Suprapubic skin (tissue), 4 donors: Measurements from ENCODE around the gene GJB3. TPM values are rescaled to one million over a fixed set of nuclear protein-coding genes. Genes with fewer than 3 reads are reported as not detected.
A peak's percentile ranks its signal among the peaks of the same experiment; 100 is the strongest.

ENCODE experiments used
- DNase-seq, 2 donors: peaks; one replicate each; pipeline ENCODE4 v3.0.0-alpha.2; 2019; ENCODE audit warnings: low spot score in 2 of 2
- H3K27ac ChIP-seq: fragments of 200-600 bp; sonication (generic); one replicate; pipeline ENCODE4 v1.5.1; 2019
- H3K27me3 ChIP-seq: fragments of 200-600 bp; sonication (generic); one replicate; pipeline ENCODE4 v1.5.1; 2019
- H3K36me3 ChIP-seq: fragments of 200-600 bp; sonication (generic); one replicate; pipeline ENCODE4 v1.5.1; 2019
- H3K4me1 ChIP-seq: fragments of 200-600 bp; sonication (generic); one replicate; pipeline ENCODE4 v1.5.1; 2019
- H3K4me3 ChIP-seq: fragments of 200-600 bp; sonication (generic); one replicate; pipeline ENCODE4 v1.5.1; 2019; ENCODE audit warnings: mild to moderate bottlenecking
- H3K9me3 ChIP-seq: fragments of 200-600 bp; sonication (generic); one replicate; pipeline ENCODE4 v1.5.1; 2019
- CTCF ChIP-seq, 2 donors: fragments of 200-600 bp in 1 of 2; fragments of 450-650 bp in 1 of 2; sonication (generic) in 1 of 2; IDR thresholded peaks; one replicate each; pipeline ENCODE4 v1.5.1; 2016 to 2019; ENCODE audit warnings: antibody characterized with exemption in 2 of 2, mild to moderate bottlenecking in 1 of 2, moderate library complexity in 1 of 2
- EP300 ChIP-seq: sonication (generic); formaldehyde crosslinking; IDR thresholded peaks from one replicate; pipeline ENCODE4 v1.6.1; 2017; ENCODE audit warnings: antibody characterized with exemption
- POLR2A ChIP-seq, 2 donors: fragments of 450-650 bp; IDR thresholded peaks; one replicate each; pipeline ENCODE4 v1.6.1; 2017; ENCODE audit warnings: antibody characterized with exemption in 2 of 2, mild to moderate bottlenecking in 2 of 2, moderate library complexity in 2 of 2
- POLR2AphosphoS5 ChIP-seq, 3 donors: sonication (generic); formaldehyde crosslinking; IDR thresholded peaks; one replicate each; pipeline ENCODE4 v1.6.1; 2017; ENCODE audit warnings: antibody characterized with exemption in 3 of 3
- whole genome bisulfite sequencing: methylation state at CpG from one replicate; pipeline ENCODE4 v1.1.5; 2018; 5-methylcytosine and 5-hydroxymethylcytosine counted together
- total RNA-seq, 4 donors: library from RNA; depleted of rRNA; stranded (reverse); fragments of >200 nt; gene quantifications; one replicate each; pipeline ENCODE4 v1.1.0, GENCODE V29; 2016

Gene GJB3
- total RNA-seq, 4 donors from 2014 or later = 76.0 to 268 (median 186) TPM

- Histone ChIP-seq H3K4me3 (no peak overlapping the region), H3K27me3 (peaks cover 2% of the 10 kb centered on the region), H3K36me3 (no peaks in the 10 kb centered on the region), H3K9me3 (no peaks in the 10 kb centered on the region), H3K4me1 (peaks cover 4% of the 10 kb centered on the region), H3K27ac (no peak overlapping the region)
- no peak for TF ChIP-seq EP300
- TF ChIP-seq POLR2AphosphoS5 (IDR thresholded peaks at IDR 0.05) = no peak
- TF ChIP-seq POLR2A (IDR thresholded peaks at IDR 0.05) = no peak
- TF ChIP-seq CTCF (IDR thresholded peaks at IDR 0.05) = peak; percentile 50 to 98
- 15% methylated on average over 12 of the region's 16 CpGs for WGBS
- no peak for DNase-seq
Measured at GRCh38 chr1:34742667-34743270, 38.2 kb upstream of the GJB3 start.

GRCh38 chr1:34743775-34744174 lies 37.2 kb upstream of the GJB3 start:
- H3K4me1 ChIP-seq = peaks cover 4% of the 10 kb centered on the region
- H3K36me3 ChIP-seq = no peaks in the 10 kb centered on the region
- DNase-seq = no peak
- no peaks in the 10 kb centered on the region for H3K9me3 ChIP-seq
- no peak overlapping the region for H3K27ac ChIP-seq
- H3K4me3 ChIP-seq = no peak overlapping the region
- H3K27me3 ChIP-seq = peaks cover 2% of the 10 kb centered on the region
- 85% methylated on average over 6 of the region's 6 CpGs for WGBS
- no peak for TF ChIP-seq CTCF (IDR thresholded peaks at IDR 0.05)
- no peak for TF ChIP-seq POLR2AphosphoS5 (IDR thresholded peaks at IDR 0.05)
- TF ChIP-seq EP300 = no peak
- TF ChIP-seq POLR2A (IDR thresholded peaks at IDR 0.05) = no peak

- H3K27me3 ChIP-seq = peaks cover 2% of the 10 kb centered on the region
- H3K4me1 ChIP-seq = peaks cover 4% of the 10 kb centered on the region
- DNase-seq = no peak
- H3K27ac ChIP-seq = no peak overlapping the region
- H3K4me3 ChIP-seq = no peak overlapping the region
- no peaks in the 10 kb centered on the region for H3K36me3 ChIP-seq
- 80% methylated on average over 3 of the region's 3 CpGs for WGBS
- H3K9me3 ChIP-seq = no peaks in the 10 kb centered on the region
- no peak for TF ChIP-seq POLR2AphosphoS5 (IDR thresholded peaks at IDR 0.05)
- no peak for TF ChIP-seq POLR2A (IDR thresholded peaks at IDR 0.05)
- no peak for TF ChIP-seq EP300
- no peak for TF ChIP-seq CTCF (IDR thresholded peaks at IDR 0.05)
Measured at GRCh38 chr1:34744851-34745250, 36.2 kb upstream of the GJB3 start.

- peaks cover 2% of the 10 kb centered on the region for H3K27me3 ChIP-seq
- no peaks in the 10 kb centered on the region for H3K9me3 ChIP-seq
- no peaks in the 10 kb centered on the region for H3K36me3 ChIP-seq
- H3K27ac ChIP-seq = no peak overlapping the region
- TF ChIP-seq POLR2AphosphoS5 (IDR thresholded peaks at IDR 0.05) = no peak
- no peak for TF ChIP-seq EP300
- TF ChIP-seq POLR2A (IDR thresholded peaks at IDR 0.05) = no peak
- TF ChIP-seq CTCF (IDR thresholded peaks at IDR 0.05) = no peak
- H3K4me1 ChIP-seq = peaks cover 4% of the 10 kb centered on the region
- no peak overlapping the region for H3K4me3 ChIP-seq
- DNase-seq = no peak
- WGBS = 89% methylated on average over 4 of the region's 5 CpGs
Measured at GRCh38 chr1:34745666-34746065, 35.3 kb upstream of the GJB3 start.

- Histone ChIP-seq H3K4me1 (peaks cover 4% of the 10 kb centered on the region), H3K36me3 (no peaks in the 10 kb centered on the region), H3K27me3 (peaks cover 2% of the 10 kb centered on the region), H3K4me3 (no peak overlapping the region), H3K9me3 (no peaks in the 10 kb centered on the region), H3K27ac (no peak overlapping the region)
- DNase-seq = no peak
- no peak for TF ChIP-seq CTCF (IDR thresholded peaks at IDR 0.05)
- TF ChIP-seq POLR2AphosphoS5 (IDR thresholded peaks at IDR 0.05) = no peak
- TF ChIP-seq POLR2A (IDR thresholded peaks at IDR 0.05) = no peak
- TF ChIP-seq EP300 = no peak
- WGBS = 84% methylated on average over 4 of the region's 4 CpGs
Measured at GRCh38 chr1:34746101-34746500, 34.9 kb upstream of the GJB3 start.
